Progenitor cell of endocrine pancreas (in vitro differentiated cells): ENCODE data around the gene SQOR. TPM values are rescaled to one million over a fixed set of nuclear protein-coding genes. Genes with fewer than 3 reads are reported as not detected.

Experiments used
- DNase-seq: peaks from one replicate; pipeline ENCODE4 v3.0.0; 2021; ENCODE audit warnings: low spot score; ENCODE audit not compliant: unreplicated experiment
- H3K27ac Mint-ChIP-seq: 2 replicates; pipeline ENCODE4 v1.8.0; 2021; ENCODE audit warnings: mild to moderate bottlenecking, moderate library complexity, mixed read lengths
- H3K27me3 Mint-ChIP-seq: 2 replicates; pipeline ENCODE4 v1.8.0; 2021; ENCODE audit warnings: mixed read lengths
- H3K36me3 Mint-ChIP-seq: 2 replicates; pipeline ENCODE4 v1.8.0; 2022; ENCODE audit warnings: mixed read lengths; ENCODE audit not compliant: insufficient read depth
- H3K4me1 Mint-ChIP-seq: 2 replicates; pipeline ENCODE4 v1.8.0; 2021; ENCODE audit warnings: low read depth, mixed read lengths
- H3K4me3 Mint-ChIP-seq: 2 replicates; pipeline ENCODE4 v1.8.0; 2021; ENCODE audit warnings: low read depth, mild to moderate bottlenecking, moderate library complexity, mixed read lengths
- H3K9me3 Mint-ChIP-seq: 2 replicates; pipeline ENCODE4 v1.8.0; 2021; ENCODE audit warnings: low read depth, mixed read lengths
- CTCF ChIP-seq: fragments of 200-600 bp; sonication (generic); IDR thresholded peaks from one replicate; pipeline ENCODE4 v1.5.0; 2021; ENCODE audit warnings: antibody characterized with exemption, mild to moderate bottlenecking; ENCODE audit not compliant: unreplicated experiment
- total RNA-seq: library from RNA; stranded (reverse); gene quantifications from 2 replicates; pipeline ENCODE4 v1.2.1, GENCODE V29; 2021

The SQOR gene
- total RNA-seq, 1 donor from 2014 or later, result 39.3 TPM

GRCh38 chr15:45668386-45668785, 33.6 kb downstream of the SQOR start:
- Mint-ChIP-seq H3K9me3 (no peaks in the 10 kb centered on the region), H3K36me3 (peaks cover 17% of the 10 kb centered on the region), H3K27ac (no peak overlapping the region), H3K4me1 (no peaks in the 10 kb centered on the region), H3K4me3 (no peak overlapping the region), H3K27me3 (peaks cover 3% of the 10 kb centered on the region)
- no peak for TF ChIP-seq CTCF
- no peak for DNase-seq

GRCh38 chr15:45669422-45669821, 34.6 kb downstream of the SQOR start:
- Mint-ChIP-seq H3K27me3 (peaks cover 3% of the 10 kb centered on the region), H3K9me3 (no peaks in the 10 kb centered on the region), H3K27ac (no peak overlapping the region), H3K36me3 (peaks cover 15% of the 10 kb centered on the region), H3K4me3 (no peak overlapping the region), H3K4me1 (no peaks in the 10 kb centered on the region)
- no peak for TF ChIP-seq CTCF
- DNase-seq, result no peak

GRCh38 chr15:45670091-45670490, 35.3 kb downstream of the SQOR start:
- Mint-ChIP-seq H3K27me3 (peaks cover 3% of the 10 kb centered on the region), H3K4me1 (no peaks in the 10 kb centered on the region), H3K4me3 (no peak overlapping the region), H3K9me3 (no peaks in the 10 kb centered on the region), H3K36me3 (peaks cover 18% of the 10 kb centered on the region), H3K27ac (no peak overlapping the region)
- no peak for DNase-seq
- TF ChIP-seq CTCF, result no peak

GRCh38 chr15:45670511-45670910, 35.7 kb downstream of the SQOR start:
- Mint-ChIP-seq H3K9me3 (no peaks in the 10 kb centered on the region), H3K36me3 (peaks cover 16% of the 10 kb centered on the region), H3K27ac (no peak overlapping the region), H3K4me3 (no peak overlapping the region), H3K27me3 (peaks cover 3% of the 10 kb centered on the region), H3K4me1 (no peaks in the 10 kb centered on the region)
- no peak for TF ChIP-seq CTCF
- DNase-seq, result no peak

- Mint-ChIP-seq H3K4me1 (no peaks in the 10 kb centered on the region), H3K36me3 (peaks cover 23% of the 10 kb centered on the region), H3K4me3 (no peak overlapping the region), H3K27me3 (no peaks in the 10 kb centered on the region), H3K9me3 (no peaks in the 10 kb centered on the region), H3K27ac (no peak overlapping the region)
- DNase-seq, result no peak
- TF ChIP-seq CTCF, result no peak
Observed at GRCh38 chr15:45674677-45675076, 39.8 kb downstream of the SQOR start.
